PC-3 (cell line): Measurements from ENCODE around the gene GLIPR2. TPM values are rescaled to one million over a fixed set of nuclear protein-coding genes. Genes with fewer than 3 reads are reported as not detected.

Source experiments
- ATAC-seq: fragments of 200-7000 bp; cut with Tn5 transposase; 2 replicates; pipeline ENCODE4 v1.9.1; 2020; ENCODE audit warnings: mild to moderate bottlenecking, moderate library complexity
- BruUV-seq: library from RNA; stranded (reverse); fragments of 400-500 nt; replicated peaks from 2 replicates; lab custom pipeline; 2021; lab: Mats Ljungman, UMichigan
- CTCF ChIA-PET: fragments of 300-600 bp; sonication (Branson Sonifier 250); formaldehyde crosslinking; loops from one replicate; lab custom pipeline; 2022; ENCODE audit warnings: antibody characterized with exemption; lab: Charles Lee
- POLR2A ChIA-PET: fragments of 300-600 bp; sonication (Branson Sonifier 250); formaldehyde crosslinking; loops from one replicate; lab custom pipeline; 2022; ENCODE audit warnings: antibody characterized with exemption; ENCODE audit not compliant: unreplicated experiment; lab: Charles Lee
- DNase-seq: peaks from one replicate; pipeline ENCODE4 v3.0.0-alpha.2; 2015
- H2AFZ ChIP-seq: fragments of 300-600 bp; sonication (generic); 2 replicates; pipeline ENCODE4 v1.6.0; 2016; ENCODE audit warnings: antibody characterized with exemption, low read length
- H3F3A ChIP-seq: fragments of 300-600 bp; sonication (generic); one replicate; pipeline ENCODE4 v1.6.0; 2017; ENCODE audit warnings: antibody characterized with exemption, low read length, control low read depth, mild to moderate bottlenecking; ENCODE audit not compliant: unreplicated experiment
- H3K27ac ChIP-seq: fragments of 300-600 bp; sonication (generic); 2 replicates; pipeline ENCODE4 v1.5.1; 2016; ENCODE audit warnings: mild to moderate bottlenecking, low read length
- H3K27me3 ChIP-seq: fragments of 300-600 bp; sonication (generic); 2 replicates; pipeline ENCODE4 v1.6.1; 2016; ENCODE audit warnings: low read length, mixed read lengths
- H3K36me3 ChIP-seq: fragments of 300-600 bp; sonication (generic); 2 replicates; pipeline ENCODE4 v1.6.1; 2016; ENCODE audit warnings: low read depth, mixed run types, low read length, mixed read lengths
- H3K4me1 ChIP-seq: fragments of 300-600 bp; sonication (generic); 2 replicates; pipeline ENCODE4 v1.5.1; 2016; ENCODE audit warnings: low read length; ENCODE audit not compliant: insufficient read depth
- H3K4me2 ChIP-seq: fragments of 300-600 bp; sonication (generic); 2 replicates; pipeline ENCODE4 v1.6.0; 2016; ENCODE audit warnings: low read length
- H3K4me3 ChIP-seq: fragments of 300-600 bp; sonication (generic); 2 replicates; pipeline ENCODE4 v1.5.1; 2016; ENCODE audit warnings: mild to moderate bottlenecking, low read length, mixed read lengths
- H3K79me2 ChIP-seq: fragments of 300-600 bp; sonication (generic); 2 replicates; pipeline ENCODE4 v1.6.1; 2017; ENCODE audit warnings: low read length, mixed read lengths
- H3K9ac ChIP-seq: fragments of 300-600 bp; sonication (generic); 2 replicates; pipeline ENCODE4 v1.6.0; 2016; ENCODE audit warnings: mild to moderate bottlenecking, low read length
- H3K9me2 ChIP-seq: fragments of 300-600 bp; sonication (generic); replicated peaks from 2 replicates; pipeline ENCODE4 v1.6.1; 2016; ENCODE audit warnings: mixed run types, low read length, mixed read lengths
- H3K9me3 ChIP-seq: fragments of 300-600 bp; sonication (generic); 2 replicates; pipeline ENCODE4 v1.6.1; 2016; ENCODE audit warnings: low read length, mixed read lengths
- H4K20me1 ChIP-seq: fragments of 300-600 bp; sonication (generic); 2 replicates; pipeline ENCODE4 v1.6.1; 2016; ENCODE audit warnings: low read length, mixed read lengths
- EZH2 ChIP-seq: fragments of 300-600 bp; sonication (generic); IDR thresholded peaks from one replicate; pipeline ENCODE4 v1.6.1; 2017; ENCODE audit warnings: antibody characterized with exemption, mild to moderate bottlenecking, low read length; ENCODE audit not compliant: unreplicated experiment
- EZH2phosphoT487 ChIP-seq: fragments of 300-600 bp; sonication (generic); IDR thresholded peaks from 2 replicates; pipeline ENCODE4 v1.6.1; 2018; ENCODE audit warnings: mild to moderate bottlenecking, antibody characterized with exemption, low read length, borderline replicate concordance
- intact Hi-C: fragments of 100-400 bp; cut with micrococcal nuclease; formaldehyde crosslinking; loops from 2 replicates; pipeline ENCODE4 v1.9.0; 2023
- total RNA-seq: library from RNA; depleted of rRNA; stranded (reverse); fragments of >200 nt; gene quantifications from 2 replicates; pipeline ENCODE4 v1.2.3, GENCODE V29; 2014
- TF ChIP-seq, protein P1 (sequence below): fragments of 300-600 bp; sonication (generic); conservative IDR thresholded peaks from 2 replicates; pipeline ENCODE4 v1.5.1; 2017; ENCODE audit warnings: antibody characterized with exemption, low read depth, mild to moderate bottlenecking, low read length

Gene GLIPR2
- total RNA-seq, 1 experiment from 2014 or later: 6.7 TPM

DNA sequence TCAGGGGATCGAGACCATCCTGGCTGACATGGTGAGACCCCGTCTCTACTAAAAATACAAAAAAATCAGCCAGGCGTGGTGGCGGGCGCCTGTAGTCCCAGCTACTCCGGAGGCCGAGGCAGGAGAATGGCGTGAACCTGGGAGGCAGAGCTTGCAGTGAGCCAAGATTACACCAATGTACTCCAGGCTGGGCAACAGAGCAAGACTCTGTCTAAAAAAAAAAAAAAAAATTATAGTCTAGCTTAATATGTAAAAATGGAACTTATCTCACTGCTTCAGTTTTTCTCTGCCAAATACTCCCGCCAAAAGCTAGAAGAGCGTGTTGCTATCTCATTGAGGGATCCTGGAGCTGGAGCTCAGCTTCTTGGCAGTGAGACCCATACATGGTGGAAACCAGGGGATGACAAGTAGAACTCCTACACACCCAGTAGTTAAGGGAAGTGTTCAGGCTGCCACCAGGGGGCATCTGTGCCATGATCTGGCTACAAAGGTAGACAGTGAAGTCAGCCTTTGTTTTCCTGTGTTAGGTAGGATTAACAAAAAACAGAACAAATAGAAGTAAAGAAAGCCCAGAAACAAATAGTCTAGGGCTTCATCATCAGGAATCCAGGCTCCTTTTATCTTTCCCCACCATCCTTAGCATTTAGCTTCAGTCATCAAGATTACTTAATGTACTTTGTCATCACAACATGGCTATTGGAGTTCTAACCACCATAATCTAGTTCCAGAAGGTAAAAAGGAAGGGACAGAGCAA lies 33.6 kb upstream of the GLIPR2 start:
- Histone ChIP-seq H4K20me1 (no peaks in the 10 kb centered on the region), H3K79me2 (no peaks in the 10 kb centered on the region), H3K4me2 (no peak overlapping the region), H2AFZ (no peak overlapping the region), H3F3A (no peaks in the 10 kb centered on the region), H3K36me3 (no peaks in the 10 kb centered on the region; the same call in 1 of the 2 replicates), H3K9ac (no peak overlapping the region), H3K27me3 (no peaks in the 10 kb centered on the region), H3K4me3 (no peak overlapping the region), H3K9me3 (no peaks in the 10 kb centered on the region), H3K4me1 (peaks cover 10% of the 10 kb centered on the region), H3K9me2 (no peaks in the 10 kb centered on the region), H3K27ac (peak overlapping the region; percentile 18; the same call in 1 of the 2 replicates)
- no peak for TF ChIP-seq EZH2
- TF ChIP-seq, protein P1, sequence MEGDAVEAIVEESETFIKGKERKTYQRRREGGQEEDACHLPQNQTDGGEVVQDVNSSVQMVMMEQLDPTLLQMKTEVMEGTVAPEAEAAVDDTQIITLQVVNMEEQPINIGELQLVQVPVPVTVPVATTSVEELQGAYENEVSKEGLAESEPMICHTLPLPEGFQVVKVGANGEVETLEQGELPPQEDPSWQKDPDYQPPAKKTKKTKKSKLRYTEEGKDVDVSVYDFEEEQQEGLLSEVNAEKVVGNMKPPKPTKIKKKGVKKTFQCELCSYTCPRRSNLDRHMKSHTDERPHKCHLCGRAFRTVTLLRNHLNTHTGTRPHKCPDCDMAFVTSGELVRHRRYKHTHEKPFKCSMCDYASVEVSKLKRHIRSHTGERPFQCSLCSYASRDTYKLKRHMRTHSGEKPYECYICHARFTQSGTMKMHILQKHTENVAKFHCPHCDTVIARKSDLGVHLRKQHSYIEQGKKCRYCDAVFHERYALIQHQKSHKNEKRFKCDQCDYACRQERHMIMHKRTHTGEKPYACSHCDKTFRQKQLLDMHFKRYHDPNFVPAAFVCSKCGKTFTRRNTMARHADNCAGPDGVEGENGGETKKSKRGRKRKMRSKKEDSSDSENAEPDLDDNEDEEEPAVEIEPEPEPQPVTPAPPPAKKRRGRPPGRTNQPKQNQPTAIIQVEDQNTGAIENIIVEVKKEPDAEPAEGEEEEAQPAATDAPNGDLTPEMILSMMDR: peak; percentile 79
- DNase-seq (peak; percentile 67), ATAC-seq (peak; percentile 74)
- ChIA-PET POLR2A (no interaction called here), CTCF (interaction anchor here (0.6 to 0.8 kb wide), 3 partner anchors 16 to 81 kb away, joined by 3 to 4 read pairs (median 4); no protein-coding TSS in a partner anchor)
- no TSS peak for BruUV-seq
- intact Hi-C loops: loop anchor here (2.0 kb wide), 1 partner anchor 64 kb away; no protein-coding TSS in a partner anchor

DNA sequence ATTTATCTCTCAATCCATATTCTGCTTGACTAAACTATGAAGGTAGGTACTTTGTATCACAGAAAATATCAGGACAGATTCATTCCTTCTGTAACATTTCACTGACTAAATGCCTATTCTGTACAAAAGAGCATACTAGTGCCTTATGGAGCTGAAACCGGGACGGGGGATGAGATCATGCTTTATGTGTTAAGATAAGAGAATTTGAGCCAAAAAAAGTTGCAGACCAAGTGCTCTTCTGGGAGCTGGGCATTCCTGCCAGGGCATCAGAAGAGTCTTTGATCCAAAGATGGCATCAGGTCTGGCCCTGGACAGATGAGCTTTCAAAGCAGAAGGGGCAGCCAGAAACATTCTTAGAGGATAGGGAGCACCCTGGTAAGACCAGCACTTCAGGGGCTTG lies 27.5 kb upstream of the GLIPR2 start:
- DNase-seq (no peak), ATAC-seq (no peak)
- H3K9ac ChIP-seq: no peak overlapping the region
- H3K9me2 ChIP-seq: no peaks in the 10 kb centered on the region
- intact Hi-C loops: no loop called here
- no peaks in the 10 kb centered on the region for H3K27me3 ChIP-seq
- H3K4me3 ChIP-seq: no peak overlapping the region
- no peaks in the 10 kb centered on the region for H3K9me3 ChIP-seq
- no peaks in the 10 kb centered on the region for H3F3A ChIP-seq
- H3K36me3 ChIP-seq: no peaks in the 10 kb centered on the region
- no peaks in the 10 kb centered on the region for H3K79me2 ChIP-seq
- H3K4me2 ChIP-seq: no peak overlapping the region
- no TSS peak for BruUV-seq
- H3K27ac ChIP-seq: no peak overlapping the region
- H3K4me1 ChIP-seq: no peaks in the 10 kb centered on the region
- no peak overlapping the region for H2AFZ ChIP-seq
- no peaks in the 10 kb centered on the region for H4K20me1 ChIP-seq
- no peak for TF ChIP-seq EZH2phosphoT487
- ChIA-PET CTCF (no interaction called here), POLR2A (no interaction called here)

DNA sequence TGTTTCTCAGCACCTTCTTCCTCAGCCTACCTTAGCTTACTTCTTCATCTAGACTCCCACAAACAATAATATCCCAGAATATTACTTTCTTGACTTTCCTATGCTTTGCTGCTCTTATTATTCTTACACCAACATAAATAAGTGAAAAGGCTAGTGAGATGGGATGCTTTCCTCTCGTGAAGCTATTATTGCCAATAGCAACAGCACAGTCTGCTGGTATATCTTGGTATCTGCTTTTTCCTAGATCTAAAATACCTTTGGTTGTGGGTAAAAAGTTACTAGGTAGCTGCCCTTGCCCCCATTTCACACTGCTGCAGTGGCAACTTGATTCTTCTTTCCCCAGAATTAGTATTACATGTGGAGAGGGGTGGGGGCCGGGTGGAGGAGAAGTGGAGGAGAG lies 26.1 kb upstream of the GLIPR2 start:
- no peaks in the 10 kb centered on the region for H3K79me2 ChIP-seq
- H3K4me3 ChIP-seq: no peak overlapping the region
- ChIA-PET CTCF (interaction anchor here (0.5 kb wide), 1 partner anchor 102 kb away, joined by 12 read pairs; no protein-coding TSS in a partner anchor), POLR2A (no interaction called here)
- no peaks in the 10 kb centered on the region for H3K4me1 ChIP-seq
- no TSS peak for BruUV-seq
- H3K9ac ChIP-seq: no peak overlapping the region
- no peaks in the 10 kb centered on the region for H3K9me3 ChIP-seq
- H3K36me3 ChIP-seq: no peaks in the 10 kb centered on the region
- H3K27ac ChIP-seq: no peak overlapping the region
- peak; percentile 11 for DNase-seq
- intact Hi-C loops: loop anchor here (5.0 kb wide), 1 partner anchor 103 kb away; no protein-coding TSS in a partner anchor
- H4K20me1 ChIP-seq: no peaks in the 10 kb centered on the region
- no peaks in the 10 kb centered on the region for H3K9me2 ChIP-seq
- no peaks in the 10 kb centered on the region for H3F3A ChIP-seq
- H2AFZ ChIP-seq: no peak overlapping the region
- no peak overlapping the region for H3K4me2 ChIP-seq
- H3K27me3 ChIP-seq: no peaks in the 10 kb centered on the region
- ATAC-seq: no peak
- no peak for TF ChIP-seq EZH2phosphoT487
- TF ChIP-seq, protein P1: peak; percentile 25; the same call in 1 of the 2 replicates
